ENCODE measurements around the gene ATR.
"Not testable (repeated sequence)": the region's sequence is repeated elsewhere in the genome, so short reads cannot be mapped to it uniquely, and the experiment has no call there.

The ATR gene

GRCh38 chr3:142445816-142446254, 132.7 kb downstream of the ATR start:
- DNase-seq, result peak in 1 of 5 donors; percentile 76

DNA sequence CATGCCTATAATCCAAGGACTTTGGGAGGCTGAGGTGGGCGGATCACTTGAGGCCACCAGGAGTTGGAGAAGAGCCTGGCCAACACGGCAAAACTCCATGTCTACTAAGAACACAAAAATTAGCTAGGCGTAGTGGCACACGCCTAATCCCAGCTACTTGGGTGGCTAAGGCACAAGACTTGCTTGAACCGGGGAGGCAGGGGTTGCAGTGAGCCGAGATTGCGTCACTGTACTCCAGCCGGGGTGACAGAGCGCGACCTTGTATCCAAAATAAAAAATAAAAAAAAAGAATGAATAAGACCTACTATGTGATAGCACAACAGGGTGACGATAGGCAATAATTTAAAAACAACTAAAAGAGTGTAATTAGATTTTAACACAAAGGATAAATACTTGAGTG, 134.2 kb downstream of the ATR start:
- DNase-seq, result no peak

- not testable (repeated sequence) for DNase-seq
Observed at GRCh38 chr3:142443060-142443459, 135.5 kb downstream of the ATR start.

DNA sequence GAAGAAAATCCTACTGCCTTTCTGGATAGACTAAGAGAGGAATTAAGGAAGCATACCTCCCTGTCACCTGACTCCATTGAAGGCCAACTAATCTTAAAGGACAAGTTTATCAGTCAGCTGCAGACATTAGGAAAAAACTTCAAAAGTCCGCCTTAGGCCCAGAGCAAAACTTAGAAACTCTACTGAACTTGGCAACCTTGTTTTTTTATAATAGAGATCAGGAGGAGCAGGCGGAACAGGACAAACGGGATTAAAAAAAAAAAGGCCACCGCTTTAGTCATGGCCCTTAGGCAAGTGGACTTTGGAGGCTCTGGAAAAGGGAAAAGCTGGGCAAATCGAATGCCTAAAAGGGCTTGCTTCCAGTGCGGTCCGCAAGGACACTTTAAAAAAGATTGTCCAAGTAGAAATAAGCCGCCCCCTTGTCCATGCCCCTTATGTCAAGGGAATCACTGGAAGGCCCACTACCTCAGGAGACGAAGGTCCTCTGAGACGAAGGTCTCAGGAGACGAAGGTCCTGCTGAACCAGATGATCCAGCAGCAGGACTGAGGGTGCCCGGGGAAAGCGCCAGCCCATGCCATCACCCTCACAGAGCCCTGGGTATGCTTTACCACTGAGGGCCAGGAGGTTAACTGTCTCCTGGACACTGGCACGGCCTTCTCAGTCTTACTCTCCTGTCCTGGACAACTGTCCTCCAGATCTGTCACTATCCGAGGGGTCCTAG, 138.9 kb downstream of the ATR start:
- not testable (repeated sequence) for DNase-seq

GRCh38 chr3:142438096-142438495, 140.4 kb downstream of the ATR start:
- DNase-seq, result not testable (repeated sequence)

GRCh38 chr3:142436951-142437585, 141.5 kb downstream of the ATR start:
- no peak for DNase-seq

GRCh38 chr3:142434503-142434902, 144.0 kb downstream of the ATR start:
- no peak for DNase-seq

- DNase-seq, result no peak
Observed at GRCh38 chr3:142433110-142433509, 145.4 kb downstream of the ATR start.

- DNase-seq, result no peak
Observed at GRCh38 chr3:142429582-142429981, 149.0 kb downstream of the ATR start.

- no peak for DNase-seq
Observed at GRCh38 chr3:142424754-142425153, 153.8 kb downstream of the ATR start.

GRCh38 chr3:142418926-142419592, 159.5 kb downstream of the ATR start:
- DNase-seq, result no peak

DNA sequence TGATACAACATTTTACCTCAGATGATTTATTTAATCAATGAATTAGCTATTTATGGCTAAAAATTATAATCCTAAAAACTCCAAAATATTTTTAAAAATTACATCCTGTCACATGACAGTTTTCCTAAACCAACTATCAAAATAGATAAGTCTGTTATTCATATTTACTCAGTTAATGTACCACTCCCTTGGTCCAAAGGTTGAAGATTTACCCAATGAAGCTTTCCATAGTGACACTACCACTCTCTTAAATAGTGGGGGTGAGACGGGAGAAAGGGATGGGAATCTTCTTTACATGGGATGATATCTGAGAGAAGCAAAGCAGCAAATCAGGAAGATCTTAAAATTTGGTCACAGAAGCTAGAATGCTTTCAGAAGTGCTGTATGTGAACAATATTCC, 161.2 kb downstream of the ATR start:
- no peak for DNase-seq

GRCh38 chr3:142400537-142400936, 178.0 kb downstream of the ATR start:
- DNase-seq, result not testable (repeated sequence)

All from T-helper 1 cell (primary cell).